IgD-negative memory B cell (primary cell): Measurements from ENCODE around the gene UNC45B. TPM values are rescaled to one million over a fixed set of nuclear protein-coding genes. Genes with fewer than 3 reads are reported as not detected.
A peak's percentile ranks its signal among the peaks of the same experiment; 100 is the strongest.
"Not testable (repeated sequence)": the region's sequence is repeated elsewhere in the genome, so short reads cannot be mapped to it uniquely, and the experiment has no call there.

Experiments
- H3K27ac Mint-ChIP-seq, 3 donors: one replicate each; pipeline ENCODE4 v1.8.0; 2020 to 2022; ENCODE audit warnings: mild to moderate bottlenecking in 3 of 3, mixed read lengths in 3 of 3, moderate library complexity in 1 of 3
- H3K27me3 Mint-ChIP-seq: one replicate; pipeline ENCODE4 v1.8.0; 2021; ENCODE audit warnings: mixed read lengths
- H3K36me3 Mint-ChIP-seq: one replicate; pipeline ENCODE4 v1.8.0; 2020; ENCODE audit warnings: mild to moderate bottlenecking, mixed read lengths
- H3K4me1 Mint-ChIP-seq, 3 donors: one replicate each; pipeline ENCODE4 v1.8.0; 2020 to 2022; ENCODE audit warnings: mixed read lengths in 3 of 3, mild to moderate bottlenecking in 1 of 3
- H3K4me3 Mint-ChIP-seq, 4 donors: one replicate each; pipeline ENCODE4 v1.8.0; 2020 to 2022; ENCODE audit warnings: mild to moderate bottlenecking in 4 of 4, mixed read lengths in 4 of 4, moderate library complexity in 3 of 4
- H3K9me3 Mint-ChIP-seq, 3 donors: one replicate each; pipeline ENCODE4 v1.8.0; 2020 to 2021; ENCODE audit warnings: mixed read lengths in 3 of 3, mild to moderate bottlenecking in 1 of 3
- polyA plus RNA-seq: library from polyadenylated mRNA; unstranded; fragments of 300-500 nt; fragmentation: Illumina TruSeq; gene quantifications from one replicate; pipeline ENCODE4 v1.2.3, GENCODE V29; 2021

UNC45B gene
- polyA plus RNA-seq, 1 donor from 2014 or later = not detected

GRCh38 chr17:35130392-35130791, 17.2 kb upstream of the UNC45B start:
- peaks cover 5% of the 10 kb centered on the region for H3K36me3 Mint-ChIP-seq
- H3K4me1 Mint-ChIP-seq = peaks cover 0 to 1% (median 0%) of the 10 kb centered on the region in 3 donors
- no peaks in the 10 kb centered on the region for H3K27me3 Mint-ChIP-seq
- H3K27ac Mint-ChIP-seq = peak overlapping the region in 1 of 3 donors; percentile 59
- H3K4me3 Mint-ChIP-seq = no peak overlapping the region
- no peaks in the 10 kb centered on the region for H3K9me3 Mint-ChIP-seq

- no peaks in the 10 kb centered on the region for H3K9me3 Mint-ChIP-seq
- no peak overlapping the region for H3K4me3 Mint-ChIP-seq
- no peak overlapping the region for H3K27ac Mint-ChIP-seq
- H3K36me3 Mint-ChIP-seq = peaks cover 5% of the 10 kb centered on the region
- H3K4me1 Mint-ChIP-seq = peaks cover 0 to 1% (median 0%) of the 10 kb centered on the region in 3 donors
- no peaks in the 10 kb centered on the region for H3K27me3 Mint-ChIP-seq
Observed at GRCh38 chr17:35132099-35132498, 15.5 kb upstream of the UNC45B start.

GRCh38 chr17:35132816-35133550, 14.6 kb upstream of the UNC45B start:
- H3K4me1 Mint-ChIP-seq = peaks cover 0 to 1% (median 0%) of the 10 kb centered on the region in 3 donors
- no peaks in the 10 kb centered on the region for H3K9me3 Mint-ChIP-seq
- H3K27me3 Mint-ChIP-seq = no peaks in the 10 kb centered on the region
- H3K4me3 Mint-ChIP-seq = no peak overlapping the region
- H3K36me3 Mint-ChIP-seq = peaks cover 5% of the 10 kb centered on the region
- no peak overlapping the region for H3K27ac Mint-ChIP-seq

- Mint-ChIP-seq H3K27me3 (no peaks in the 10 kb centered on the region), H3K9me3 (no peaks in the 10 kb centered on the region), H3K27ac (no peak overlapping the region), H3K36me3 (peaks cover 5% of the 10 kb centered on the region), H3K4me1 (no peaks in the 10 kb centered on the region), H3K4me3 (no peak overlapping the region)
Observed at GRCh38 chr17:35135322-35135721, 12.3 kb upstream of the UNC45B start.

GRCh38 chr17:35138218-35138617, 9.4 kb upstream of the UNC45B start:
- Mint-ChIP-seq H3K4me3 (peak overlapping the region in 2 of 4 donors; percentile 32 to 78), H3K27ac (no peak overlapping the region), H3K9me3 (no peaks in the 10 kb centered on the region), H3K36me3 (peaks cover 4% of the 10 kb centered on the region), H3K4me1 (peaks cover 2 to 6% (median 4%) of the 10 kb centered on the region in 3 donors), H3K27me3 (no peaks in the 10 kb centered on the region)

GRCh38 chr17:35141681-35142466, 5.7 kb upstream of the UNC45B start, which contains the start of gene NLE1:
TSS of gene NLE1 (minus strand) at chr17:35142303. CDS start at chr17:35142275, 28 bp downstream.
- H3K36me3 Mint-ChIP-seq = no peaks in the 10 kb centered on the region
- peak within 1 kb of the TSS in 2 of 3 donors; percentile 71 to 76 for H3K27ac Mint-ChIP-seq
- peak within 1 kb of the TSS; percentile 87 to 95 (median 91) for H3K4me3 Mint-ChIP-seq
- H3K27me3 Mint-ChIP-seq = no peaks in the 10 kb centered on the region
- H3K4me1 Mint-ChIP-seq = peaks cover 4 to 6% (median 6%) of the 10 kb centered on the region in 3 donors
- no peaks in the 10 kb centered on the region for H3K9me3 Mint-ChIP-seq

GRCh38 chr17:35142467-35142796, 5.2 kb upstream of the UNC45B start:
- peak overlapping the region in 1 of 3 donors; percentile 76 for H3K27ac Mint-ChIP-seq
- no peaks in the 10 kb centered on the region for H3K27me3 Mint-ChIP-seq
- H3K36me3 Mint-ChIP-seq = no peaks in the 10 kb centered on the region
- H3K9me3 Mint-ChIP-seq = no peaks in the 10 kb centered on the region
- H3K4me1 Mint-ChIP-seq = peaks cover 4 to 6% (median 6%) of the 10 kb centered on the region in 3 donors
- H3K4me3 Mint-ChIP-seq = peak overlapping the region; percentile 87 to 95 (median 91)

GRCh38 chr17:35144840-35145239, 2.8 kb upstream of the UNC45B start:
- Mint-ChIP-seq H3K4me1 (peaks cover 4 to 6% (median 6%) of the 10 kb centered on the region in 3 donors), H3K36me3 (no peaks in the 10 kb centered on the region), H3K4me3 (peak overlapping the region in 1 of 4 donors; percentile 49), H3K27ac (no peak overlapping the region), H3K9me3 (no peaks in the 10 kb centered on the region), H3K27me3 (peaks cover 7% of the 10 kb centered on the region)

GRCh38 chr17:35146214-35146833, 1.3 kb upstream of the UNC45B start:
- H3K36me3 Mint-ChIP-seq = no peaks in the 10 kb centered on the region
- no peak overlapping the region for H3K27ac Mint-ChIP-seq
- H3K27me3 Mint-ChIP-seq = peaks cover 7% of the 10 kb centered on the region
- peaks cover 2 to 6% (median 4%) of the 10 kb centered on the region in 3 donors for H3K4me1 Mint-ChIP-seq
- no peak overlapping the region for H3K4me3 Mint-ChIP-seq
- no peaks in the 10 kb centered on the region for H3K9me3 Mint-ChIP-seq

- Mint-ChIP-seq H3K9me3 (no peaks in the 10 kb centered on the region), H3K27me3 (peaks cover 7% of the 10 kb centered on the region), H3K4me3 (no peak overlapping the region), H3K36me3 (no peaks in the 10 kb centered on the region), H3K27ac (no peak overlapping the region), H3K4me1 (peaks cover 0 to 4% (median 0%) of the 10 kb centered on the region in 3 donors)
Observed at GRCh38 chr17:35148144-35148543, 527 bp downstream of the UNC45B start.

GRCh38 chr17:35149941-35150340, 2.3 kb downstream of the UNC45B start:
- peaks cover 8% of the 10 kb centered on the region for H3K27me3 Mint-ChIP-seq
- H3K4me3 Mint-ChIP-seq = no peak overlapping the region
- H3K36me3 Mint-ChIP-seq = no peaks in the 10 kb centered on the region
- no peaks in the 10 kb centered on the region for H3K4me1 Mint-ChIP-seq
- no peaks in the 10 kb centered on the region for H3K9me3 Mint-ChIP-seq
- H3K27ac Mint-ChIP-seq = no peak overlapping the region

GRCh38 chr17:35151080-35151479, 3.5 kb downstream of the UNC45B start:
- not testable (repeated sequence) for H3K36me3 Mint-ChIP-seq, H3K27ac Mint-ChIP-seq, H3K4me1 Mint-ChIP-seq, H3K27me3 Mint-ChIP-seq, H3K4me3 Mint-ChIP-seq, H3K9me3 Mint-ChIP-seq

- Mint-ChIP-seq H3K36me3 (no peaks in the 10 kb centered on the region), H3K4me1 (no peaks in the 10 kb centered on the region), H3K4me3 (no peak overlapping the region), H3K9me3 (no peaks in the 10 kb centered on the region), H3K27ac (no peak overlapping the region), H3K27me3 (peaks cover 8% of the 10 kb centered on the region)
Observed at GRCh38 chr17:35152421-35153140, 5.0 kb downstream of the UNC45B start.

- Mint-ChIP-seq H3K27me3 (peaks cover 12% of the 10 kb centered on the region), H3K9me3 (no peaks in the 10 kb centered on the region), H3K36me3 (no peaks in the 10 kb centered on the region), H3K4me3 (peak overlapping the region in 1 of 4 donors; percentile 23), H3K4me1 (no peaks in the 10 kb centered on the region), H3K27ac (no peak overlapping the region)
Observed at GRCh38 chr17:35154196-35155165, 6.9 kb downstream of the UNC45B start.
